GM21737 (cell line): ENCODE results near the gene HSD17B8.
A peak's percentile ranks its signal among the peaks of the same experiment; 100 is the strongest.

Source experiments
- ATAC-seq: cut with Tn5 transposase; IDR thresholded peaks from one replicate; pipeline ENCODE4 v1.9.1; 2021; ENCODE audit warnings: mild to moderate bottlenecking, moderate library complexity; ENCODE audit not compliant: unreplicated experiment

The HSD17B8 gene

DNA sequence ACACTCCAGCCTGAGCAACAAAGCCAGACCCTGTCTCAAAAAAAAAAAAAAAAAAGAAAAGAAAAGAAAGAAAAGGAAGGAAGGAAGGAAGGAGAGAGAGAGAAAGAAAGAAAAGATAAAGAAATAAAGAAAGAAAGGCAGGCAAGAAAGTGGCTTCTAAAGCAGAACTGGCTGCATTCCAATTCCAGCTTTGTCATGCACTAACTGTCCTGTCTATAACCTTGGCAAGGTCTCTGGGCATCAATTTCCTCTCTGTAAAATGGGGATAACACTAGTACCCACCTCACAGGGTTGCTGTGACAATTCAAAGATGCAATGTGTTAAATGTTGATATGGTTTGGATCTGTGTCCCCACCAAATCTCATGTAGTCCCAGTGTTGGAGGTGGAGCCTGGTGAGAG, 31.9 kb downstream of the HSD17B8 start:
- ATAC-seq: no peak

DNA sequence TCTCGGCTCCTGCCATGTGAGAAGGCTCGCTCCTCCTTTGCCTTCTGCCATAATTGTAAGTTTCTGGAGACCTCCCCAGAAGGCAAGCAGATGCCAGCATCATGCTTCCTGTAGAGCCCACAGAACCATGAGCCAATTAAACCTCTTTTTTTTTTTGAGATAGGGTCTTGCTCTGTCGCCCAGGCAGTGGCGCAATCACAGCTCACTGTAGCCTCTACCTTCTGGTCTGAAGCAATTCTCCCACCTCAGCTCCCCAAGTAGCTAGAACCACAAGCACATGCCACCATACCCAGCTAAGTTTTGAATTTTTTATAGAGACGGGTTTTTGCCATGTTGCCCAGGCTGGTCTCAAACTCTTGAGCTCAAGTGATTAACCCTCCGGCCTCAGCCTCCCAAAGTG, 32.4 kb downstream of the HSD17B8 start:
- no peak for ATAC-seq

DNA sequence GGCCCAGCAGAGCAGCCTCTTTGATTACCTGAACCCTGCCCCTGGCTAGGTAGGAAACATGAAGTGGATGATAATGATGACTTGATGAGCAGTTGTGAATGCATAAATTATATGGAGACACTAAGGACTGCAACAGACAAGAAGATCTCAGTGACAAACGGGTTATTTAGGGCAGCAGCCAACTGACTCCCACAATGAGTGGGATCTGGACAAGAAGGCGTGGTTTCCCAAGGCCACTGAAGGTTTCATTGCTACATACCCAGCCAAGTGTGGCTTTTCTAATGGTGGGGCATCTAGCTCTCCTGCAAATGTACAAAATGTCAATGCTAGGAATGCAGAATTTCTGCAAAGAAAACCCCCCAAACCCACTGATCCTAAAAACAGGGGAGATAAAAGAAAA, 33.3 kb downstream of the HSD17B8 start:
- no peak for ATAC-seq

DNA sequence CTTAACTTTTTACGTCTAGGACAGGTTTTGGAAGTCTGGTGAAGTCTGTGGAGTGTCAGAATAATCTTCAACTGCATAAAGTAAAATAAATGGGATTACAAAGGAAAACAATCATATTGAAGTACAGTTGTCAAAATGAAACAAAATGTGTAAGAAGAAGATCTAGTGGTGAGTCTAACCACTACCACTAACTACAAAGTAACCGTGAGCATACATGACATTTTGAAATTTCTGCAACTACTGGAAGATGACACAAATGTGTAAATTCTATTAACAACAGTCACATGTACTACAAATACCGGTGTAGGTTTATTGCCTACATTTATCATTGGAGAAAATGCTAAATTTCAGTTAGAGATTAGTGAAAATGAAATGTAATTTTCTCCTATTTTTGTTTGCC, 37.5 kb downstream of the HSD17B8 start:
- ATAC-seq: no peak

GRCh38 chr6:33243476-33243875, 39.0 kb downstream of the HSD17B8 start:
- no peak for ATAC-seq

GRCh38 chr6:33247977-33248642, 43.7 kb downstream of the HSD17B8 start:
- peak; percentile 39 for ATAC-seq

- peak; percentile 2 for ATAC-seq
Measured at GRCh38 chr6:33248643-33248931, 44.1 kb downstream of the HSD17B8 start.

GRCh38 chr6:33248932-33249731, 44.7 kb downstream of the HSD17B8 start:
- peak; percentile 91 for ATAC-seq

DNA sequence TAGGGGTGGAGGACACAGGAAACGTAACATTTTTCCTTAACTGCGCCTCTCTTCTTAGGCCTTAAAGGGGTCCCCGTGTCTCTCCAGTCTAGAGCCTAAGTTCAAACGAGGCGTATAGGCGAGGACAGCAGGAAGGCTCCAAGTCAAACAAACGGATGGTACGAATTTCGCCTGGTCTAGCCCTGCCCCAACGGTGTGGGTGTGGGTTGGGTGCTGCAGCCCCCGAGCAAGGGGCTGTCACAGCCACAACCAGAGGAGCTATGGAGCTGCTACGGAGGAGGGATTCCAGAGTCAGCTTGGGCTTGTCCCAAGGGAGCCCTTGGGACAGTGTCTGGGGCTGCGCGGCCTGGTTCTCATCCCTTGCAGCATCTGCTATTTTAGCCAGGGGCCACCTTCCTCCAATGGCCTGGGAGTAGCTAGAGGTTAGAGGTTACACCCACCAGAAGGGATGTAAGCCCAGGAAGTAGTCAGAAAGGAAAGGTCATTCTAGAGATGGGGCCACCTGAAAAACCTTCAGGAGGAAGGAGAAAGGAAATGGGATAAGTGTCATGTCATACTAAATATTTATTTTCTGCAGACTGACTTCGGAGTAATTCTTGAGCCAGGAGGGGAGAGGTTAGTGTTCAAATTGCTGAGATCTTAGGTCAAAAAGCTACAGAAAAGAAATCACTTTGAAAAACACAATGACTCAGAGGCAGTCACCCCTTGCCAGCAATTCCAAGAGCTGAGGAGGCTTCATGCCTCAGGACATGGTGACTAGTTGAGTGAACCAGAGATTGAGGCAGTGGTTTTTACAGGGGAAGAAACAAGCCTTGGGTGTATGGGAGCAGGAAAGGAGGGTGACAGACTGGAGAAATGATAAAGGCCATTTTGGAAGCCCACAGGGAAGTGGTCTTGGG, 45.5 kb downstream of the HSD17B8 start:
- ATAC-seq: no peak

DNA sequence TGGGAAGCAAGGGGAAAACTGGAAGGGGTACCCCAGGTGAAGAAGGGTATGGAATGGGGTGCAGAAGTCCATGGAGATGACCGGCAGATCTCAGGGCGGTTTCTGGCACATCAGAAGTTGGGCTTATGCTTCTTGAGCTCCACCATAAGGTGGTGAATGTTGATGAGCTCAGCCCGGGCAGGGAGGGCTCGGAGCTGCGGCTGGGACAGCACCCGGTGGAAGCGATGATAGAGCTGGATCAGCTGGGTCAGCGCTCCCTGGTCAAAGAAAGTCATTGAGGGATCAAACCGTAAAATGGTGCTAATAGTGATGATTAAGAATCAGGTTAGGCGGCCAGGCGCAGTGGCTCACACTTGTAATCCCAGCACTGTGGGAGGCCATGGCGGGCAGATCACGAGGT, 46.3 kb downstream of the HSD17B8 start:
- no peak for ATAC-seq

DNA sequence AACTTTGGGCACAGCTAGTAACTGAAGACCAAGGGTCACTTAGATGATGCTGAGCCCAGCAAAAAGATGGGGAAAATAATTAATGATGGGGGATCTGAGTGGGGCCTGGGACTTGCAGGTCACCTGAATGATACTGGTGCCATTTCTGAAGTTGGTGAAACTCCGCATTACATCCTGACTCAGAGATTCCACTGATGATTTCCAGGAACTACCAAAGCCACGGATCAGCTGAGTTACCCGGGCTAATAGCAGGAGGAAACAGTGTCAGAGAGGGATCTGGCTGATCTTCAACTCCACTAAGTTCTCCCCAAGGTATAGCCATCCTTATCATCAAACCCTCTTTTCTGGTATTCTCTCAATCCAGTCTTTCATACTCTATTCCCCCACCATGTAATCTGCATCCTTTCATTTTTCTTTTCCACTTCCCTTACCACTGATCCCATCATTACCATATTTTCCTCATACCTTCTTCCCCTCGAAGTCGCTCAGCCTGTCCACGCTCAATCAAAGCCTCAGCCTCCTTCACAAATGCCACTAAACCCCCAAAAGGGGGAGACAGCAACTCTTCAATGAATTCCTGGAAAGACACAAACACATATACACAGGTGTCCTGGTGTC, 47.0 kb downstream of the HSD17B8 start:
- no peak for ATAC-seq

DNA sequence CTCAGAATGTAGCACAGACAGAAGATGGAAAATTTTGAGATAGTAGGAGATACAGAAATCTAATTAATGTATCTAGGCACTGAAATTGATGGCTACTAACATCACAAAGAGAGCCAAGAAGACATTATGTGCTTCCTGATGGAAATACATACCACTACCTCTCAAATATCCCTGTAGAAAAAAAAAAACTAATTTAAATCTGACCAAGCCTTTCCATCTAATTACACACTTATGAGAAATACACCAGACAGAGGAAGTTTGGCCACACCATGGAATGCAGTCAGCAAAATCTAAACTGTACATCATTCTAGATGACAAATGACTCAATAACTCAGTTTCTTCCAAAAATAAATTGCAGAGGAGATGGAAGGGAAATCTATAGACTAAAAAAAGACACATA, 48.3 kb downstream of the HSD17B8 start:
- ATAC-seq: no peak

- ATAC-seq: no peak
Measured at GRCh38 chr6:33254591-33254990, 50.1 kb downstream of the HSD17B8 start.
